Liver (tissue), 3 donors: Measurements from ENCODE around the gene ARHGEF12.

Source experiments
- CTCF ChIP-seq: fragments of 150-350 bp; IDR thresholded peaks from 2 replicates; pipeline ENCODE4 v1.5.1; 2017; ENCODE audit warnings: improper control_type of control experiment, low read depth, low read length; ENCODE audit not compliant: missing input control
- FOXA1 ChIP-seq: IDR thresholded peaks from 2 replicates; pipeline ENCODE4 v1.6.1; 2016; ENCODE audit warnings: antibody characterized with exemption
- GABPA ChIP-seq, 2 donors: IDR thresholded peaks in 1 of 2; conservative IDR thresholded peaks in 1 of 2; 2 replicates each; pipeline ENCODE4 v1.6.1; 2016; ENCODE audit warnings: antibody characterized with exemption in 2 of 2, mild to moderate bottlenecking in 1 of 2, moderate library complexity in 1 of 2
- REST ChIP-seq: IDR thresholded peaks from 2 replicates; pipeline ENCODE4 v1.6.1; 2016; ENCODE audit warnings: antibody characterized with exemption, mild to moderate bottlenecking
- TAF1 ChIP-seq: conservative IDR thresholded peaks from 2 replicates; pipeline ENCODE4 v1.6.1; 2016; ENCODE audit warnings: antibody characterized with exemption, mild to moderate bottlenecking
- donor health status: healthy.
- donor health status: healthy.

GRCh38 chr11:120442031-120442430, 105.8 kb downstream of the ARHGEF12 start:
- TF ChIP-seq CTCF (no peak), REST (no peak), GABPA (IDR thresholded peaks at IDR 0.05 in 1 of 2, conservative IDR thresholded peaks at IDR 0.05 in 1 of 2) (no peak), TAF1 (no peak), FOXA1 (no peak)
